OCI-LY1 (cell line): ENCODE measurements around the gene VCAM1.

ENCODE experiments used
- H2AFZ ChIP-seq: fragments of 200-600 bp; sonication (generic), shearing (Covaris generic); 2 replicates; pipeline ENCODE4 v1.6.0; 2014; ENCODE audit warnings: antibody characterized with exemption, mild to moderate bottlenecking, low read length
- H3F3A ChIP-seq: fragments of 200-600 bp; sonication (generic), shearing (Covaris generic); 2 replicates; pipeline ENCODE4 v1.6.0; 2014; ENCODE audit warnings: mild to moderate bottlenecking, antibody characterized with exemption, low read length, moderate library complexity; ENCODE audit not compliant: insufficient read depth
- H3K27ac ChIP-seq: fragments of 200-600 bp; sonication (generic); 2 replicates; pipeline ENCODE4 v1.5.1; 2014; ENCODE audit warnings: low read length, mixed run types, mild to moderate bottlenecking, low read depth; ENCODE audit not compliant: poor library complexity, severe bottlenecking
- H3K27me3 ChIP-seq: fragments of 200-600 bp; sonication (generic); 2 replicates; pipeline ENCODE4 v1.6.0; 2014; ENCODE audit warnings: antibody characterized with exemption, mild to moderate bottlenecking, low read length, moderate library complexity; ENCODE audit not compliant: insufficient read depth
- H3K36me3 ChIP-seq: fragments of 200-600 bp; sonication (generic); 2 replicates; pipeline ENCODE4 v1.6.1; 2014; ENCODE audit warnings: mild to moderate bottlenecking, antibody characterized with exemption, low read length, moderate library complexity, mixed read lengths; ENCODE audit not compliant: insufficient read depth
- H3K4me1 ChIP-seq: fragments of 200-600 bp; sonication (generic); 2 replicates; pipeline ENCODE4 v1.5.1; 2014; ENCODE audit warnings: mild to moderate bottlenecking, low read length, moderate library complexity; ENCODE audit not compliant: insufficient read depth, severe bottlenecking
- H3K4me2 ChIP-seq: fragments of 200-600 bp; sonication (generic), shearing (Covaris generic); 2 replicates; pipeline ENCODE4 v1.6.1; 2014; ENCODE audit warnings: low read length
- H3K4me3 ChIP-seq: fragments of 200-600 bp; sonication (generic); 2 replicates; pipeline ENCODE4 v1.5.1; 2014; ENCODE audit warnings: low read length, low read depth, mild to moderate bottlenecking, mixed read lengths; ENCODE audit not compliant: poor library complexity, severe bottlenecking
- H3K79me2 ChIP-seq: fragments of 200-600 bp; shearing (Covaris generic); 2 replicates; pipeline ENCODE4 v1.6.1; 2016; ENCODE audit warnings: mixed run types, low read length, mixed read lengths; ENCODE audit not compliant: insufficient read depth
- H3K9ac ChIP-seq: fragments of 200-600 bp; sonication (generic), shearing (Covaris generic); 2 replicates; pipeline ENCODE4 v1.6.1; 2014; ENCODE audit warnings: mild to moderate bottlenecking, low read length, mixed read lengths
- H3K9me2 ChIP-seq: fragments of 200-600 bp; sonication (generic), shearing (Covaris generic); 2 replicates; pipeline ENCODE4 v1.6.1; 2014; ENCODE audit warnings: low read depth, mild to moderate bottlenecking, low read length, mixed read lengths
- H3K9me3 ChIP-seq: fragments of 200-600 bp; shearing (Covaris generic); 2 replicates; pipeline ENCODE4 v1.6.1; 2014; ENCODE audit warnings: low read length, mixed read lengths
- H4K20me1 ChIP-seq: fragments of 200-600 bp; sonication (generic), shearing (Covaris generic); 2 replicates; pipeline ENCODE4 v1.6.0; 2016; ENCODE audit warnings: mild to moderate bottlenecking, low read length; ENCODE audit not compliant: insufficient read depth
- EZH2 ChIP-seq: fragments of 200-600 bp; sonication (generic), shearing (Covaris generic); IDR thresholded peaks from 2 replicates; pipeline ENCODE4 v1.8.0; 2017; ENCODE audit warnings: borderline replicate concordance, mixed run types, mild to moderate bottlenecking, antibody characterized with exemption, low read length, moderate library complexity, mixed read lengths
- TF ChIP-seq, protein P1 (sequence below): fragments of 200-600 bp; sonication (generic), shearing (Covaris generic); IDR thresholded peaks from 2 replicates; pipeline ENCODE4 v1.5.1; 2017; ENCODE audit warnings: mild to moderate bottlenecking, antibody characterized with exemption, low read length, moderate library complexity, mixed read lengths

Gene VCAM1

DNA sequence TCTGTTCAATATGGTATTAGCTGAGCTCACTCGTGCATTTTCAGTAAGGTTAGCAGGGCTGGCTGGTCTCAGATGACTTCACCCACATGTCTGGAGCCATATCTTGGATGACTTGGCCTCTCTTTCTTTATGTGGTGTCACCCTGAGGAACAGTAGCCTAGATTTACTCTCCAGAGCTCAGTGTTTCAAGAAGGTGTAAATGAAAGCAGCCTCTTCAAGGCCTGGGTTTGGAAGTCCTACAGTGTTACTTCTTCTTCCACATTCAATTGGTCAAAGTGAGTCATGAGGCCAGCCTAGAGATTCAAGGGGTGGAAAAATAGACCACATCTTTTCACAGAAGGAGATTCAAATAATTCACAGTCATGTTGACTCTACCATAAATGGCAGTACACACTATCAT, 12.2 kb downstream of the VCAM1 start:
- Histone ChIP-seq H3K27me3 (no peaks in the 10 kb centered on the region), H3K4me3 (no peak overlapping the region), H3K9ac (no peak overlapping the region), H3K36me3 (no peaks in the 10 kb centered on the region), H4K20me1 (no peaks in the 10 kb centered on the region), H3K9me2 (no peaks in the 10 kb centered on the region), H3K9me3 (no peaks in the 10 kb centered on the region), H3K4me1 (no peaks in the 10 kb centered on the region), H3K79me2 (no peaks in the 10 kb centered on the region), H3K4me2 (no peak overlapping the region), H2AFZ (no peak overlapping the region), H3F3A (no peaks in the 10 kb centered on the region), H3K27ac (no peak overlapping the region)
- TF ChIP-seq EZH2 = no peak
- TF ChIP-seq, protein P1, sequence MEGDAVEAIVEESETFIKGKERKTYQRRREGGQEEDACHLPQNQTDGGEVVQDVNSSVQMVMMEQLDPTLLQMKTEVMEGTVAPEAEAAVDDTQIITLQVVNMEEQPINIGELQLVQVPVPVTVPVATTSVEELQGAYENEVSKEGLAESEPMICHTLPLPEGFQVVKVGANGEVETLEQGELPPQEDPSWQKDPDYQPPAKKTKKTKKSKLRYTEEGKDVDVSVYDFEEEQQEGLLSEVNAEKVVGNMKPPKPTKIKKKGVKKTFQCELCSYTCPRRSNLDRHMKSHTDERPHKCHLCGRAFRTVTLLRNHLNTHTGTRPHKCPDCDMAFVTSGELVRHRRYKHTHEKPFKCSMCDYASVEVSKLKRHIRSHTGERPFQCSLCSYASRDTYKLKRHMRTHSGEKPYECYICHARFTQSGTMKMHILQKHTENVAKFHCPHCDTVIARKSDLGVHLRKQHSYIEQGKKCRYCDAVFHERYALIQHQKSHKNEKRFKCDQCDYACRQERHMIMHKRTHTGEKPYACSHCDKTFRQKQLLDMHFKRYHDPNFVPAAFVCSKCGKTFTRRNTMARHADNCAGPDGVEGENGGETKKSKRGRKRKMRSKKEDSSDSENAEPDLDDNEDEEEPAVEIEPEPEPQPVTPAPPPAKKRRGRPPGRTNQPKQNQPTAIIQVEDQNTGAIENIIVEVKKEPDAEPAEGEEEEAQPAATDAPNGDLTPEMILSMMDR = no peak

DNA sequence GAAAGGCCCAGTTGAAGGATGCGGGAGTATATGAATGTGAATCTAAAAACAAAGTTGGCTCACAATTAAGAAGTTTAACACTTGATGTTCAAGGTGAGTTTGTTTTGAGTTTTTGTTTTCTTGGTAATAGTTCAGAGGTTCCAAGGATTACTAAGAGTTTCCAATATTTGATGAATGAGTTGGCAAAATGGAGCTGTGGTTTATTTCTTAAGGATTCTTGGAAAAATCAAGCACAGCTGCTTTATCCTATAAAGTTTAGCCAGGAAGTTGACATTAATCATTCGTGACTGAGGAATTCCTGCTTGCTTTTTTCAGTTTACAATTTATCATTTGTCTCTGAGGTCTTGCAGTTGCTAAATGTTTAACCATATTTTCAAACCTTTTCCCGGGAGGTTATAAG, 15.1 kb downstream of the VCAM1 start:
- Histone ChIP-seq H3K9me2 (no peaks in the 10 kb centered on the region), H4K20me1 (no peaks in the 10 kb centered on the region), H3K27ac (no peak overlapping the region), H3K27me3 (no peaks in the 10 kb centered on the region), H3F3A (no peaks in the 10 kb centered on the region), H3K79me2 (no peaks in the 10 kb centered on the region), H3K36me3 (no peaks in the 10 kb centered on the region), H2AFZ (no peak overlapping the region), H3K4me1 (no peaks in the 10 kb centered on the region), H3K9me3 (no peaks in the 10 kb centered on the region), H3K4me2 (no peak overlapping the region), H3K9ac (no peak overlapping the region), H3K4me3 (no peak overlapping the region)
- TF ChIP-seq EZH2 = no peak
- TF ChIP-seq, protein P1 = no peak

DNA sequence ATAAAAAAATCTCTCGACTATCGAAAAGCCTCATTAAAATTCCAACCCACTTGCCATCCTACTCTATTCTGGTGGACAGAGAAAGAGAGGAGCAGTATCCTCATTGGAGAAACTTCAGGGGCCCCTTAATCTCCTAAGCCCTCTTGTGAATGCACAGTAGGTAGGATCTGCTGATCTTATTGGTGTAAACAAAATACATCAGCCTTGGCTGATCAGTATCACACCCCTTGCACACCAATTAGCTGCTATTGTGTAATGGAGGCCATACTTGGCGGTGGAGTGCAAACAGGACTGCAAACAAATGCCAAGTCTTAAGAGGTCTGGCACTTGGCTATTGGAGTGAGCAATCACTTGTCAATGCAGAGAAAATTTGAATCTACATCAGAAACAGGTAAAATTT, 15.7 kb downstream of the VCAM1 start:
- H3K9me3 ChIP-seq = no peaks in the 10 kb centered on the region

More for the DNA sequence above, 15.7 kb downstream of the VCAM1 start:
- no peaks in the 10 kb centered on the region for H3K27me3 ChIP-seq
- no peaks in the 10 kb centered on the region for H3K4me1 ChIP-seq
- no peak overlapping the region for H3K27ac ChIP-seq
- H3K4me2 ChIP-seq = no peak overlapping the region
- H3K79me2 ChIP-seq = no peaks in the 10 kb centered on the region
- no peak overlapping the region for H3K9ac ChIP-seq
- H3K4me3 ChIP-seq = no peak overlapping the region
- TF ChIP-seq EZH2 = no peak
- TF ChIP-seq, protein P1 = no peak
- H4K20me1 ChIP-seq = no peaks in the 10 kb centered on the region
- H2AFZ ChIP-seq = no peak overlapping the region
- H3K9me2 ChIP-seq = no peaks in the 10 kb centered on the region
- H3K36me3 ChIP-seq = no peaks in the 10 kb centered on the region
- H3F3A ChIP-seq = no peaks in the 10 kb centered on the region
